ENCODE measurements around the gene SCRN1.
"Not testable (repeated sequence)": the region's sequence is repeated elsewhere in the genome, so short reads cannot be mapped to it uniquely, and the experiment has no call there.

The SCRN1 gene

DNA sequence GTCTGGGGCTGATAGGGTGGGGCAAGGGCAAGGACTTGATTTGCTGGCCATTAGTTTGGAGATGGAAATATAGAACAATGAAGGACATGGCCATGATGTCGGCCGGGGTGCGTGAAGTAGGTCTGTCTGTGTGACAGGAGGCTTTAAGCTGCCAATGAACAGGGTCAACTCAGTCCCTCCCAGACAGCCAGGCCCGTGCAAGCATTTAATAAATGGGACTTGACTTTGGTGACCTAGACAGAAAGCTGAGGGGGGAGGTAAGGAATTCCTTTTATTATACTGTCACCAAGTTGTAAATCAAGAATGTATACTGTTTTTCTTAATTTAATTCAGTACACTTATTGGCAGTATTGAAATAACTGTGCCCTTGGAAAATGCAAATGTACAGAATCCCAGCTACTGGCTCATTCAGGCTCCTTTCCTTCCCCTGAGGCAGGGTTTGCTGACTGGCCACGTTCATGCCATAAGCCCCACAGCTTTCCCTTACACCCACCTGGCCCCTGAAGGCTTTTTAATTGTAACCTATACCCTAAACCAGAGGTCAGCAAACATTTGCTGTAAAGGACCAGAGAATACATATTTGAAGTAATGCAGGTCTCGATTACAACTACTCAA, 96.1 kb downstream of the SCRN1 start:
- DNase-seq = no peak

DNA sequence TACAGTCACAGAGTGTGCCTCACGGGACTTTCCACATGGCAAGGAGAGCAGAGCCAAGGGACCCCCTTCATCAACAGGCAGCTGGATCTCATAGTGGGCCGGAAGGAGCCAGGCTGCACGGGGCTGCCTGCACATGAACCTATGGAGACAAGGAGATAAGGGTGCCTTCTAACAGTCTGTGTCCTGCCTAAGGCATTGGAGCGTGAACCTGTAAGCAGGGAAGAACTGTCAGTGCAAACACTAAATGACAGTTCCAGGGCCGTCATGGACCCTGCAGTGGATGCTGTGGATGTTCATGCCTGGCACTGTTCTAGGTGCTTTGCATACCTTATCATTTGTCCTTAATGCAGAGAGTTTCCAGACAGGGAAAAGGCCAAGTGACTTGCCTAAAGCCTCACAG, 97.4 kb downstream of the SCRN1 start:
- DNase-seq = no peak

DNA sequence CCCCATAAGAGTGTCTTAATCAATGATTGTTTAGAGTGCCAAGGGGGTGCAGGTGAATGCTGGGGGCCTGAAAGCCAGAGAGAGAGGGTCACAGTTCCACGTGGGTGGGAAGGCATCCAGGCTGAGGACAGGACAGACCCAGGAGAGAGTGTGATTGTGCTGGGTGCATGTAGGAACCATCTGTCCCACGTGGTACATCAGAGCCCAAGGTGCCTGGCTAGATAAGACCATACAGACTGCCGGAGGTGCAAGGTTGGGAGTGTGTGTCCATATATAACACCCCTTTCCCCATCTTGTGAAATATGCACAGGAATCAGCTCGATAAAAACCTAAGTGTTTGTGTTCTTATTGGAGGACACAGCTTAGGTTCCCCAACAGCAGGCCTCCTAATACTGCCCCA, 97.8 kb downstream of the SCRN1 start:
- DNase-seq = no peak

DNA sequence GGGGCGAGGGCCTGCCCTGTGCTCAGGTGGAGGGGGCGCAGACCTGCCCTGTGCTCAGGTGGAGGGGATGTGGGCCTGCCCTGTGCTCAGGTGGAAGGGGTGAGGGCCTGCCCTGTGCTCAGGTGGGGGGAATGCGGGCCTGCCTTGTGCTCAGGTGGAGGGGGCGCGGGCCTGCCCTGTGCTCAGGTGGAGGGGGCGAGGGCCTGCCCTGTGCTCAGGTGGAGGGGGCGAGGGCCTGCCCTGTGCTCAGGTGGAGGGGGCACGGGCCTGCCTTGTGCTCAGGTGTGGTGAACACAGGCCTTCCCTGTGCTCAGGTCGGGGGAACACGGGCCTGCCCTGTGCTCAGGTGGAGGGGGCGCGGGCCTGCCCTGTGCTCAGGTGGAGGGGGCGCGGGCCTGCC, 98.8 kb downstream of the SCRN1 start:
- DNase-seq = not testable (repeated sequence)

DNA sequence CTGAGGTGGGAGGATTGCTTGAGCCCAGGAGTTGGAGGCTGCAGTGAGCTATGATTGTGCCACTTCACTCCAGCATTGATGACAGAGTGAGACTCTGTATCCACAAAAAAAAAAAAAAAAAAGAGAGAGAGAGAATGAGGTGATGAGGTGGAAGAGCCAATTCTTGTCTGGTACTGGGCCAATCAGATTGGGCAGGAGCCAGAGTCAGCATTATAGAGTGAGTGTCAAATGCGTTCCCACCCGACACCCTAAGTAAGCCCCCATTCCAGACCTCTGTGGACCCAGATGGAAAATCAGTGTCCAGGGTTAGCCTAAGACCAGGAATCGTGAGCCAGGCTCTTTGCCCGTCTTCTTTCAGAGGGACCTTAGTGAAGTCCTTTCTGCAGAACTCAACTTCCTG, 99.3 kb downstream of the SCRN1 start:
- DNase-seq = no peak

DNA sequence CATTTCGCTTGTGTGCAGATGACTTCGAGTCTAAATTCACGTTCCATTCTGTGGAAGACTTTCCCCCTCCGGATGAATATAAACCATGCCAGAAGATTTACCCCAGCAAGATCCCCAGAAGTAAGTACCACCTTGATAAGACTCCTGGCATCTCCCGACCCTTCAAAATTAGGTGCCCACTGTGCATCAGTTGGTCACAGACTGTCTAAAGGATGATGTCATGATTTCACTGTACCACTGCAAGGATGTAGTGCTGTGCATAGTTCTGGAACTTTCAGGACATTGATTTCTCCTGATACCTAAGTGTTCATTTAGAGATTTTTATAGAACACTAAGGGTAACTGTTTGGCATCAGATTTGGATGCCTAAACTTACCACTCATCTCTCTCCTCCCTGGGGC, 100.3 kb downstream of the SCRN1 start:
- DNase-seq = no peak

DNA sequence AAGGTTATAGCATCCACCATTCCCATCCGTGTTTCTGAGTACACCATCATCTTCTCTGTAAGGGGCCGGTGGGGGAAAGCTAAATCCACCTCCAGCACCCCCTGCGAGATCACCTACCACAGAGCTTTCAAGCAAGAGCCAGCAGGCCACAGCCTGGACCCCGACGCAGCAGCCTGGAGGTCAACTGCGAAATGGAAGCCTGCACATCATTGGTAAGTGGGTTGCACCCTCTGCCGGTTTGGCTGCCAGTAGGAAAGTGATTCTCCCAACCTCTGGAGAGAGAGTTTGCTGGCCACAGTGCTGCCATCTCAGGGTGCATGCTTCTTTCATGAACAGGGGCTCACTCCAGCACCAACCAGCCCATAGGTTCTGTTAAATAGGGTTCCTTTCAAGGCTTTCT, 101.6 kb downstream of the SCRN1 start:
- DNase-seq = no peak

DNA sequence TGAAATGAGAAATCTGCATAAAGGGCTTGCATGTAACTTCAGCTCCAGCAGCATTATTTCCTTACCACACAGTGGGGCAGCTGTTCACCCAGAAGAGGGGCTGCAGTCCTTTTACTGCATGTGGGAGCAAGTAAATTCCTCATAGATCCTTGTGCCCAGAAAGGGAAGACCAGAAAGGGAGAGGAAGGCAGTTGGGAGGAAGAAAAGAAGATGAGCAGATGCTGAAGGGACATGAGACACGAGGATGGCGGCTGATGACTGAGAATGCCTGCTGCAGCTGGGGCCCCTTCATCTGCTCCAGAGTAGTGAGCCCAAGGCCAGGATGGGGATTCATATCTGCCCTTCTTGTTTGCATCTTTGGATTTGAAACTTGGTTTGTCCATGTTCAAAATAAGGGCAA, 102.8 kb downstream of the SCRN1 start:
- DNase-seq = no peak

DNA sequence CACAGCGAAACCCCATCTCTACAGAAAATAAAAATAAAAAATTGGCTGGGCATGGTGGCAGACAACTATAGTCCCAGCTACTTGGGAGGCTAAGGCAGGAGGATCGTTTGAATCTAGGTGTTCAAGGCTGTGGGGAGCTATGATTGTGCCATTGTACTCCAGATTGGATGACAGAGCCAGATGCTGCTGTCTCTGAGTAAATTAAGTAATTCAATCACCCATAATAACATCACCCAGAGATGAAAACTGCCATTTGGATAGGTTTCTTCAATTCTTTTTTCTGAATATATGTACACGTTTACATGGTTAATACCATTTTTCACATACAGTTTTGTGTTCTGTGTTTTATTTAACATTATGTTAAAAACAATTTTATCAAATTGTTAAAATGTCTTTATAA, 104.0 kb downstream of the SCRN1 start:
- DNase-seq = no peak

DNA sequence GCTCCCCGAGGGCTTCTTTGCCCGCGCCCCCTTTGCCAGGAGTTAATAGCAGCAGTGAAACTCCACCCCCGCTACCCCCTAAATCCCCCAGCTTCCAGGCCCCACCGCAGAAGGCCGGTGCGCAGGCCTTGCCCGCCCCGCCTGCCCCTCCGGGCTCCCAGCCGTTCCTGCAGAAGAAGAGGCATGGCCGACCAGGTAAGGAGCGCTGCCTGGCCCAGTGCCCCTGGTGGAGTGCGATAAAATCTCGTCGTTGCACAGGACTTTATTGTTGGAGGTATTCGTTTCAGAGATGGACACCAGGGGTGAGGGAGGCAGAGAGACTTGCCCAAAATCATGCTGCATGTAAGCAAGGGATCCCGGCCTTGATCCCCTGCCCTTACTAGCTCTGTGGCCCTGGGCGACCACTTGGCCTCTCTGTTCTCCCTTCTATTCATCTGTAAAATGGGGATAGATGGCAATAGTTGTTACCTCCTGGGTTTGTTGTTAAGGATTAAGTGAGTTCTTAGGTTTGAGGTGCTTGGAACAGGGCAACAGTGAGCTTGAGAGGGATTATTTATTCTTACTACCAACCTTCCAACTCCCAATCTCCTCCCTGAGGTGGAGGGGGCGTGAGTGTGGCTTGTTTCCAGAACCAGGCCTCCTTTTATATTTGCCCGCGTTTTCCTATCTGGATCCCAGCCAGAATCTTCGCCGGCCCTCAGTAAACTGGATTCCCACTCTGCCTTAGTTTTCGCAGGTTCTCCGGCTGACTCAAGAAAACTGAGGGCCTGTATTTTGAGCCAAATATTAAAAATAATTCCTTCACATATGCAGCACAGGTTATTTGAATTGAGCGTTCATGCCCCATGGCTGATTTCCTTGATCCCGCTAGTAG, 105.0 kb downstream of the SCRN1 start:
- DNase-seq = peak in 3 of 56 donors; percentile 8 to 27 (median 11)

DNA sequence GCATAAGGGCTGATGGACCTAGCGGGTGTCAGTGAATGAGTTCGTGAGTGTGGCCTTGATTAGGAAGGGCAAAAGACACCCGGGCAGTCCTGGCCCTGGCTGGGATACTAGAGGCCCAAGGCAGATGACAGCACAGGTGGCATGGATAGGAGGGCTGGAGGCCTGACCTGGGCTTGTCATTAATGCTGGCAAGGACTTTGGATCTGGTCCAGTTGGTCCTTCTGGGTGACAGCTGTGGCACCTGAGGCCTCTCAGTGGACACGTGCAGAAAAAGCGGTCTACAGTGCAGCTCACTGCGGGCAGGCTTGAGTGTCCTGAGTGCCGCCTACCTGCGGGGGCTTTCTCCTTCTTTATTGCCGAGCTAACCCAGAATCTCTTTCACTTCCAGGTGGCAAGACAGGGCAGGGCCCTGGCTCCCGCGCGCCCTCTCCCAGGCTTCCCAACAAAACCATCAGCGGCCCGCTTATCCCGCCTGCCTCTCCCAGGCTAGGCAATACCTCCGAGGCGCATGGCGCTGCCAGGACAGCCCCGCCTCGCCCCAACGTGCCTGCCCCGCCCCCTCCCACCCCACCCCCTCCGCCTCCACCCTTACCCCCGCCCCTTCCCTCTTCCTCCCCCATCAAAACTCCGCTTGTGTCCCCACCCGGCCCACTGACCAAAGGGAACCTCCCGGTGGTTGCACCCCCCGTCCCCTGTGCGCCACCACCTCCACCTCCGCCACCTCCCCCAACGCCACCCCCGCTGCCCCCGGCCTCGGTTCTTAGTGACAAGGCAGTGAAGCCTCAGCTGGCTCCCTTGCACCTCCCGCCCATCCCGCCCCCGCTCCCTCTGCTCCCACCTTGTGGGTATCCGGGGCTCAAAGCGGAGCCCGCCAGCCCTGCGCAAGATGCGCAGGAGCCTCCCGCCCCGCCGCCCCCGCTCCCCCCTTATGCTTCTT, 105.9 kb downstream of the SCRN1 start:
- DNase-seq = peak in 1 of 56 donors; percentile 11

DNA sequence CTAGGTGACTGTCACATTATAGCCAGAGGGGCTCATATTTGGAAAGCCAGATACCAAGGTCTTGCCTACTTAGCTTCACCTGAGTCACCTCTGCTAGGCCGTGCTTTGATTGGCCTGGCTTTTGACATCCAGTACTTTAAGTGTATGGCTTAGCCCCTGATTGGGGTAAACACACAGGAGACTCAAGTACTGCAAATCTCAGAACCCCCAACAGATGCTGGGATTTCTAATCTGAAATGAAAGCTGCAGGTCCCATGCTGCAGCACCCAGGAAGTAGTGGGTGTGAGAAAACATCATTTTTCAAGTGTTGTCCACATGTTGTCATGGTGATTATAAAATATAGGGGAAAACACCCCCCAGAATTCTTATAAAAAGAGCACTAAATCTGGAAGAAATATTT, 107.1 kb downstream of the SCRN1 start:
- no peak for DNase-seq

DNA sequence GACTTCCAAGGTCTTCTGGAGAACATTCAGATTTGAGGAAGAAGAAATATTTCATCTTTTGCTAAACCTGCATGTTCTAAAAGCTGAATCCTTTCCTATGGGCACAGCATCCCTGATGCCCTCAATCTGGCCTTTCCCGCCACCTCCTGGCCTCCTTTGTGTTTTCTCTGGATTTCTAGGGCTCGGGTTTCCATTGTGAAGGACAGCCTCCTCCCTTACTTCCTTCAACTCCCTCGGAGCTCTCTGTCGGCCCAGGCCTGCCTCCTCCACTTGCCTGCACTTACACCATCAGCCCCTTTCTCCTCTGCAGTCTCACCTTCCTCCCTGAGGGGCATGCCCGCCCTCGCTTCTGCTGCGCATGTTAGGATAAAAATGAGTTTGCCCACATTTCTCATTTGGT, 107.9 kb downstream of the SCRN1 start:
- no peak for DNase-seq

DNA sequence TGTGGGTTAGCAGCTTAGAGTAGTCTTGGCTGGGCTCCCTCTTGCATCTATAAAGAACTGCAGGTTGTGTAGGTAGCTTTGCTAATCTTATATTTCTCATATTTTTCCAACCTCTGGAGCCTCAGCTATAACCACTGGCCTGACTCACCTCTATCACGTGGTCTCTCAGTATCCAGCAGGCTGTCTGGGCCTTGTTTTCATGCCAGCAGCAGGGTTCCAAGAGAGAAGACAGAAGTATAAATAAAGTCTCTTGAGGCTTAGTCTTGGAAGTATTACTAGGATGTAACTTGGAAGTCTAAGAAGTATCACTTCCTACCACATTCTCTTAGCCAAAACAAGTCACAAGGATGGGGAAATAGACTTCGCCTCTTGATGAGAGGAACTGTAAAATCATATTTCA, 110.0 kb downstream of the SCRN1 start:
- DNase-seq = no peak

DNA sequence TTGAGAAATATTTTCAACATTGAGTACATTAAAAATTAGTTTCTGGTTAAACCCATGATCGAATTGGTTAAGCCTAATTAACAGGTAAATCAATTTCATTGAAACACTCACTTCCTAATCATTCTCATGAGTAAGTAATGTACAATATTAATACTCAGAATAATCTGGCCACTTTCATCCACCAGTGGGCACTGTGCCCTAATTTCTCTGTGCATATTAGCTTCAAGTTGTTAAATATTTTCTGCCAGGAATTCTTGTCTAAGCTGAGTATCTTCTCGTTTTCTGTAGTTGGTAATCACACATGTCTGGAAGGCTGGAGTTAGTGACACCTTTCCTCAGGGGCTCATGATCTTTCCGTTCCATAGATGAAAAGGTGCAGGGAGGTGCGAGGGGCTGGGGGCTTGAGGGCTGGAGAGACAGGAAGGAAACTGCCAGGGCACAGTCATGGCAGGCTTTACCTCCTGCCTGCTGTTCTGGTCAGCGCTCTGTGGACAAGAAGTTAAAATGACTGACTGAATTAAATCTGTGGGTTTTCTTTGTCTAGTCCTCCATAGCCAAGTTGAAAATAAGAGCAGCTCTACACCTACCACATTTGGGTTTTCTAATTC, 111.4 kb downstream of the SCRN1 start:
- DNase-seq = peak in 5 of 56 donors; percentile 18 to 72 (median 34)

DNA sequence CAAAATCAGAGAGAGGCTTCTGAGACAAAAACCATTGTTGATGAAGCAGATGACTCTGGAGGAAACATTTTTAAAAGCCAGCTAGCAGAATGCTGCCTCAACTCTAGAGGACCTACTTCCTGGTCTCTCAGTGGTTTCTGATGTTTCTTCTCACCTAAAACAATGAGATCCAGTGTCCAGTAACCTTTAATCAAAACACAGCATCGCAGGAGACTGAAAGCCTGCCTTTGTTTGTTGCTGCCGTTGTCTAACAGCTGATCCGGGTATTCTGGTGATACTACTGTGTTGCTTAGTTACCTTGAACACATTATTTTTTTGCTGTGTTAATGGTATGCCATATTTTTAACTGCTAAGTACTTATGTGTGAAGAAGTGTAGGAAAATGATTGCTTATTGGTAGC, 112.4 kb downstream of the SCRN1 start:
- peak in 3 of 56 donors; percentile 8 to 15 (median 11) for DNase-seq

DNA sequence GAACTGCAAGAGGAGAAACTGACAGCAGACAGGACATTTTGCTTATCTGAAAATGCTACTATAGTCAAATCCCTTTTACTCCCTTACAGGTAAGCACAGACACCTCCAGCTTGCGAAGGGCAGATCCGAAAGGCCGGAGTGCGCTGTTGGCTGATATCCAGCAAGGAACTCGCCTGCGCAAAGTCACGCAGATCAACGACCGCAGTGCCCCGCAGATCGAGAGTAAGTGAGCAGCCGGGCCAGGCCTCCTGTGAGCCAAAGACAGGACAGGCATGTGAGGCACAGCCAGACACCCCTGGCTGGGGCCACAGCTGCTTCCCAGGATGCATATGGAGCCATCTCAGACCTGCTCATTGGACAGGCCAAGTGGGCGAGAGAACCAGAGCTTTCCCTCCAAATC, 113.9 kb downstream of the SCRN1 start:
- DNase-seq = no peak

DNA sequence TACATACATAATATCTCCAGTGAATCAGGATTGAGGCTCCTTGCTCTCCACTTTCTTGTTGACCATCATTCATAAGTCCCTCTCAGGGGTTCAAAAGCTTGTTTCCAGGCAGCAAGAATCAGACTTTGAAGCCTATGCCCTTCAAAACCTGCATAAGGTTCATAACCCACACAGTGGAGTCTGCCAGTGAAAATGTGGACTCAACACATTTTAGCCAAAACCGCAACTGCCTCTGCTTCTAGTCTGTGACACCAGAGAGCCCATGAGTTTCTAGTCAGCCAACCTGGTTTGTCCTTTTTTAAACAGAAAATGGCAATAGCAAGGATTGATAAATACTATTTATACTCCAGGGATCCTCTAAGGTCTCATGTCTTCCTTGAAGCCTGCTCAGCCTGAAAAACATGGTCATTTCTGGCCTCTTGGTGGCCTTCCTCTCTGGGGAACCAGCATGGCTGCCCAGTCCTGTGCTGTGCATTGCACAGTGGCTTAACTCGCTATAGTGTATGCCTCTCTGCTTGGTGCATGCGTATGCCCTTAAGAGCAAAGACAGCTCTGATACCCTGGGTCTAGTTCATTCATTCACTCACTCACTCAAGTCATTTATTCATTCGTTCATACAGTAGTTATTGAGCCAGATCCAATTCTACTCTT, 115.8 kb downstream of the SCRN1 start:
- DNase-seq = no peak

DNA sequence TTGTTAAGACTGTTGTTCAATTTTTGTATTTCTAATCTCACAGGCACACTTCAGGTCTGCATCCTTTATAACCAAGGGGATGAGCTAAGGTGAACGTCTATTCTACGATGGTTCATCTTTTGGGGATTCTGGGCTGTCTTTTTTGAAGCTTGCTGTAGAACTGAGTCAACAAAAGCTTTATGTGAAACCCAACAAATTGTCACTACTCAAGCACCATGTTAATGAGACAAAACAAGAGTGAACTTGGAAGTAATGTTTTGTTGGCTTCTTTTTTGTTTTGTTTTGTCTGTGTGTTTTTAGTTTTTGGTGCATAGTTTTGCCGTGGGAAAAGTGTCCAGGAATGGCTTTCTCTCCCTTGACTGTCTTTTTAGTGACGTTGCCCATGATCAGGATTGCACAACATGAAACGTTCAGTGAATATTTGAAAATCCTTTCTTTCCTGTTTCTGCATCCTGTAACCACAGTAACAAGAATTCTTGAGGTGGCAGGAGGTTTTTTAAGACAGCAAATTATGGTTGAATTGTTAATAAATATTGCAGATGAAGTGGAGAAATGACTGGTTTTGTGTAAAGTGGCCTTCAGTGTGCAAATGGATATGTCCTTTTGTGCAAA, 117.7 kb downstream of the SCRN1 start:
- no peak for DNase-seq
